SK-N-SH (cell line): ENCODE results near the gene SMPD1. TPM values are rescaled to one million over a fixed set of nuclear protein-coding genes. Genes with fewer than 3 reads are reported as not detected.

Experiments
- CTCF ChIA-PET: fragments of 300-600, 350-600 bp; formaldehyde crosslinking; extraction: SDS; loops from one replicate; lab custom pipeline; 2021; lab: Yijun Ruan, JAX
- POLR2A ChIA-PET: fragments of 350-600 bp; sonication (Branson Sonifier 250); formaldehyde crosslinking; extraction: SDS; loops from one replicate; lab custom pipeline; 2020; ENCODE audit warnings: antibody characterized with exemption, inconsistent platforms; lab: Yijun Ruan, JAX
- DNase-seq: peaks from one replicate; pipeline ENCODE4 v3.0.0; 2012
- H2AFZ ChIP-seq: fragments of 200-600 bp; sonication (generic); 2 replicates; pipeline ENCODE4 v1.8.1; 2016; ENCODE audit warnings: antibody characterized with exemption, mild to moderate bottlenecking, low read depth
- H3F3A ChIP-seq: fragments of 200-600 bp; sonication (generic); replicated peaks from 2 replicates; pipeline ENCODE3; 2016; ENCODE audit warnings: antibody characterized with exemption, mild to moderate bottlenecking; ENCODE audit not compliant: insufficient read depth
- H3K27ac ChIP-seq, 2 experiments: fragments of 200-500 bp in 1 of 2; fragments of 200-600 bp in 1 of 2; sonication (Bioruptor generic) in 1 of 2; sonication (generic), shearing (Covaris generic) in 1 of 2; 2 replicates each; pipeline versions ENCODE4 v1.5.1 to v1.6.1; 2014 to 2016; ENCODE audit warnings: low read depth in 2 of 2, inconsistent platforms in 1 of 2, low read length in 1 of 2, mild to moderate bottlenecking in 1 of 2, mixed read lengths in 1 of 2
- H3K27me3 ChIP-seq: fragments of 200-600 bp; sonication (generic), shearing (Covaris generic); 2 replicates; pipeline ENCODE4 v1.6.1; 2016; ENCODE audit warnings: mixed run types; ENCODE audit not compliant: insufficient read depth
- H3K36me3 ChIP-seq, 2 experiments: fragments of 200-500 bp in 1 of 2; fragments of 200-600 bp in 1 of 2; sonication (Bioruptor generic) in 1 of 2; sonication (generic) in 1 of 2; replicated peaks in 1 of 2; 2 replicates each; pipeline versions ENCODE3 to v1.5.1; 2014 to 2016; ENCODE audit warnings: low read length in 1 of 2, mild to moderate bottlenecking in 1 of 2; ENCODE audit not compliant: insufficient read depth in 2 of 2, control insufficient read depth in 1 of 2
- H3K4me1 ChIP-seq, 2 experiments: fragments of 200-500 bp in 1 of 2; fragments of 200-600 bp in 1 of 2; sonication (Bioruptor generic) in 1 of 2; sonication (generic), shearing (Covaris generic) in 1 of 2; 2 replicates each; pipeline versions ENCODE4 v1.5.1 to v1.6.1; 2014 to 2016; ENCODE audit warnings: low read depth in 1 of 2, low read length in 1 of 2, mixed run types in 1 of 2; ENCODE audit not compliant: insufficient read depth in 2 of 2, control insufficient read depth in 1 of 2
- H3K4me2 ChIP-seq: fragments of 200-600 bp; sonication (generic), shearing (Covaris generic); 2 replicates; pipeline ENCODE4 v1.6.1; 2017; ENCODE audit warnings: mixed run types
- H3K4me3 ChIP-seq, 2 experiments: fragments of 200-500 bp in 1 of 2; fragments of 200-600 bp in 1 of 2; sonication (Bioruptor generic) in 1 of 2; sonication (generic), shearing (Covaris generic) in 1 of 2; 2 replicates each; pipeline versions ENCODE4 v1.5.1 to v1.8.1; 2014 to 2016; ENCODE audit warnings: low read depth in 2 of 2, inconsistent platforms in 1 of 2, low read length in 1 of 2, mild to moderate bottlenecking in 1 of 2, mixed read lengths in 1 of 2, moderate library complexity in 1 of 2
- H3K79me2 ChIP-seq: fragments of 200-600 bp; sonication (generic); 2 replicates; pipeline ENCODE4 v1.8.1; 2017; ENCODE audit warnings: mild to moderate bottlenecking; ENCODE audit not compliant: insufficient read depth
- H3K9ac ChIP-seq: fragments of 200-600 bp; sonication (generic); 2 replicates; pipeline ENCODE4 v1.6.1; 2017; ENCODE audit warnings: mixed run types
- H3K9me2 ChIP-seq: fragments of 200-600 bp; sonication (generic); 2 replicates; pipeline ENCODE4 v1.6.1; 2017; ENCODE audit warnings: mixed run types
- H3K9me3 ChIP-seq: fragments of 200-600 bp; sonication (generic); 2 replicates; pipeline ENCODE4 v1.6.1; 2017; ENCODE audit warnings: mixed run types, mild to moderate bottlenecking, moderate library complexity
- H4K20me1 ChIP-seq: fragments of 200-600 bp; sonication (generic); 2 replicates; pipeline ENCODE4 v1.6.1; 2017; ENCODE audit warnings: mild to moderate bottlenecking, mixed run types; ENCODE audit not compliant: insufficient read depth
- ELF1 ChIP-seq: IDR thresholded peaks from 2 replicates; pipeline ENCODE4 v1.4.0; 2012
- EP300 ChIP-seq, 2 experiments: IDR thresholded peaks; 2 replicates each; pipeline versions ENCODE4 v1.4.0 to v1.6.1; 2012; ENCODE audit warnings: borderline replicate concordance in 1 of 2, low read depth in 1 of 2, low read length in 1 of 2
- FOSL2 ChIP-seq: IDR thresholded peaks from 2 replicates; pipeline ENCODE4 v1.4.0; 2012; ENCODE audit warnings: low read depth, mild to moderate bottlenecking, moderate library complexity, borderline replicate concordance
- FOXJ3 ChIP-seq: sonication (generic); formaldehyde crosslinking; IDR thresholded peaks from 2 replicates; pipeline ENCODE4 v1.5.1; 2020; ENCODE audit warnings: mild to moderate bottlenecking, missing genetic modification reagents
- GABPA ChIP-seq: IDR thresholded peaks from 2 replicates; pipeline ENCODE4 v1.4.0; 2012; ENCODE audit warnings: low read depth, mild to moderate bottlenecking
- MEF2A ChIP-seq: IDR thresholded peaks from 2 replicates; pipeline ENCODE4 v1.4.0; 2012; ENCODE audit warnings: low read depth, borderline replicate concordance
- NFIC ChIP-seq: IDR thresholded peaks from 2 replicates; pipeline ENCODE4 v1.4.0; 2012; ENCODE audit warnings: borderline replicate concordance
- POLR2AphosphoS5 ChIP-seq: IDR thresholded peaks from 2 replicates; pipeline ENCODE4 v1.6.1; 2012; ENCODE audit warnings: low read depth, low read length
- RAD21 ChIP-seq: IDR thresholded peaks from 2 replicates; pipeline ENCODE4 v1.6.1; 2012; ENCODE audit warnings: mild to moderate bottlenecking, low read length
- RCOR1 ChIP-seq: fragments of 150-350 bp; IDR thresholded peaks from 2 replicates; pipeline ENCODE4 v1.6.1; 2017; ENCODE audit warnings: antibody characterized with exemption, low read length
- SIN3A ChIP-seq: IDR thresholded peaks from 2 replicates; pipeline ENCODE4 v1.6.1; 2012; ENCODE audit warnings: low read depth, mild to moderate bottlenecking, low read length, moderate library complexity, borderline replicate concordance
- TCF12 ChIP-seq: IDR thresholded peaks from 2 replicates; pipeline ENCODE4 v1.4.0; 2012
- WGBS: methylation state at CpG from one replicate; pipeline ENCODE4 v1.1.6; 2017; ENCODE audit warnings: low lambda C conversion rate; 5-methylcytosine and 5-hydroxymethylcytosine counted together
- polyA plus RNA-seq, 3 experiments: library from polyadenylated mRNA; depleted of rRNA; stranded (reverse); fragments of >200 nt; gene quantifications; 2 replicates each; pipeline ENCODE4 v1.2.3, GENCODE V29; 2012
- TF ChIP-seq, protein P1 (sequence below): fragments of 150-350 bp; IDR thresholded peaks from 2 replicates; pipeline ENCODE4 v1.6.1; 2017; ENCODE audit warnings: antibody characterized with exemption, low read length, low read depth, borderline replicate concordance
- TF ChIP-seq, protein P2 (sequence below): IDR thresholded peaks from 2 replicates; pipeline ENCODE4 v1.4.0; 2012; ENCODE audit warnings: low read depth, borderline replicate concordance
- TF ChIP-seq, protein P3 (sequence below): IDR thresholded peaks from 2 replicates; pipeline ENCODE4 v1.4.0; 2012; ENCODE audit warnings: low read depth
- TF ChIP-seq, protein P4 (sequence below): fragments of 150-350 bp; IDR thresholded peaks from 2 replicates; pipeline ENCODE4 v1.6.1; 2016; ENCODE audit warnings: mild to moderate bottlenecking, low read depth, low read length
- TF ChIP-seq, protein P5 (sequence below): IDR thresholded peaks from 2 replicates; pipeline ENCODE4 v1.6.1; 2012; ENCODE audit warnings: mild to moderate bottlenecking, low read depth, low read length, moderate library complexity
- TF ChIP-seq, protein P6 (sequence below): fragments of 200-600 bp; sonication (generic); IDR thresholded peaks from 2 replicates; pipeline ENCODE4 v1.6.1; 2017; ENCODE audit warnings: antibody characterized with exemption, mild to moderate bottlenecking, moderate library complexity

The SMPD1 gene
- polyA plus RNA-seq, 1 of the 3 experiments (the other 2 are of a cell fraction): 69.2 TPM

DNA sequence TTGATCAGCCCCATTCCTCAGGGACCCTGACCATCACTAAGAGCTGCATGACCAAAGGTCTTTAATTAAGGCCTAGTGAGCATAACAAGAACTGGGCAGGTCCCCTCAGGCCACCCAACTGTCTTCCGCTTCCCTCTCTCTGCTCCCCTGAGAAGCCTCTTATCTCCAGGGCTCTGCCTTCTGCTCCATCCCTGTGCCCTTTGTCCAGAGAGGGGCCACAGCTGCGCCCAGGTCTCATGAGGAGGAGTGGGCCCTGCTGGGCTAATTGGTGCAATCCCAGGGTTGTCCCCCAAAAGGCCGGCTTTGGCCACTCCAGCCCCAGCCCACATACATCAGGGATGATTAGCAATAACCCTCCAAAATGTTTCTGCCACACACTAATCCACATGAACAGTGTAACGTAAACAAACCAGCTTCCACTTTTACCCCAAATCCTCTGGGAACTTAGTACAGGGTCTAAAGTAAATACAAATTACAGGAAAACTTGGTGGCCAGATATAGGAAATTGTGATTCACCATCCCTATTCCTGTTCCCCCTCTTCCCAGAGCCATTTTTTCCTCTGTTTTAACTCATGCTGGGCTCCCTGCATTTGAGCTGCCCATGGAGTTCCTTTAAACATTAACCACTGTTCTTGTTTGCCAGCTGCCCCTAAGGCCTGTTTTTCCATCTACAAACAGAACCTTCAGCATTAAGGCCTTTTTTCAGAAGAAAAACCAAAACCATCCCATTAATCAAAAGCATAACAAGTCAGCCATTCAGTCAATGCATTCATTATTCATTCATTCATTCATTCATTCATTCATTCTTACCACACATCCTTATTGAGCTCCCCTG lies 35.4 kb upstream of the SMPD1 start (continued):
- TF ChIP-seq, protein P1, sequence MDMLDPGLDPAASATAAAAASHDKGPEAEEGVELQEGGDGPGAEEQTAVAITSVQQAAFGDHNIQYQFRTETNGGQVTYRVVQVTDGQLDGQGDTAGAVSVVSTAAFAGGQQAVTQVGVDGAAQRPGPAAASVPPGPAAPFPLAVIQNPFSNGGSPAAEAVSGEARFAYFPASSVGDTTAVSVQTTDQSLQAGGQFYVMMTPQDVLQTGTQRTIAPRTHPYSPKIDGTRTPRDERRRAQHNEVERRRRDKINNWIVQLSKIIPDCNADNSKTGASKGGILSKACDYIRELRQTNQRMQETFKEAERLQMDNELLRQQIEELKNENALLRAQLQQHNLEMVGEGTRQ: no peak

DNA sequence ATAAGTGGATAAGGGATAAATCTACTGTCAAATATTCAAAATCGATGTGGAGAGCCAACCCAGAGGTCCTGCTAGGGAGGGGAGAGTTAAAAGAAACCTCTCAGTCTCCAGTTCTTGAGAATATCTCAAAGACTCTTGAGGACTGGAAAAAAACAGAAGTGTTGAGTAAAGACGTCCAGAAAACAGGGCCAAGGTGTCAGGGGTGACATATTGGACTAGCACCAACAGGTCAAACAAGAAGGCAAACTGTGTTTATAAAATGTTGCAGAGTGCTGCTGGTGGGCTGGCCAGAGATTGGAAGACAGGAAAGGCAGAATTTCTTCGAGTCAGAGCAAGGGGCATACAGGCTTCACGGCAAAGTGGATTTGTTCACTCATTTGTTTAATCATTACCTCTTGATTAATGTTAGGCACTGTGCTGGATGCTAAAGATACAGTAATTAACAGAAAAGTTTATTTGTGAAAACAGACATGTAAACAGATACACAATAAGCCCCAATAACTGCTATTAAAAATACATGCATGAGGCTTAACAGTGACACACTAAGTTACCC lies 33.7 kb upstream of the SMPD1 start:
- ChIA-PET POLR2A (no interaction called here), CTCF (interaction anchor here (1.4 to 4.0 kb wide), 3 partner anchors 22 to 105 kb away, joined by 4 to 82 read pairs (median 6); no protein-coding TSS in a partner anchor)
- 69% methylated on average over 4 of the region's 4 CpGs for WGBS
- H3K79me2 ChIP-seq: no peaks in the 10 kb centered on the region
- H3K9me3 ChIP-seq: no peaks in the 10 kb centered on the region
- H3K4me1 ChIP-seq: peaks cover 0 to 5% of the 10 kb centered on the region in 2 experiments; a peak in 1 of 4 replicates
- H3K27ac ChIP-seq: no peak overlapping the region
- H3K27me3 ChIP-seq: peaks cover 15% of the 10 kb centered on the region; the same call in 1 of the 2 replicates
- H3K4me2 ChIP-seq: 0 out of 2 replicates have a peak overlapping the region, but pooled peaks have one; percentile 15
- TF ChIP-seq NFIC (no peak), FOXJ3 (CRISPR knock-in tag) (no peak), RAD21 (no peak), ELF1 (no peak), GABPA (no peak), EP300 (IDR thresholded peaks at IDR 0.05; ENCODE audit: borderline replicate concordance in 1 of 2, low read depth in 1 of 2, low read length in 1 of 2) (no peak), FOSL2 (no peak), RCOR1 (no peak), TCF12 (no peak), SIN3A (no peak), POLR2AphosphoS5 (no peak), MEF2A (no peak)
- TF ChIP-seq, protein P2, sequence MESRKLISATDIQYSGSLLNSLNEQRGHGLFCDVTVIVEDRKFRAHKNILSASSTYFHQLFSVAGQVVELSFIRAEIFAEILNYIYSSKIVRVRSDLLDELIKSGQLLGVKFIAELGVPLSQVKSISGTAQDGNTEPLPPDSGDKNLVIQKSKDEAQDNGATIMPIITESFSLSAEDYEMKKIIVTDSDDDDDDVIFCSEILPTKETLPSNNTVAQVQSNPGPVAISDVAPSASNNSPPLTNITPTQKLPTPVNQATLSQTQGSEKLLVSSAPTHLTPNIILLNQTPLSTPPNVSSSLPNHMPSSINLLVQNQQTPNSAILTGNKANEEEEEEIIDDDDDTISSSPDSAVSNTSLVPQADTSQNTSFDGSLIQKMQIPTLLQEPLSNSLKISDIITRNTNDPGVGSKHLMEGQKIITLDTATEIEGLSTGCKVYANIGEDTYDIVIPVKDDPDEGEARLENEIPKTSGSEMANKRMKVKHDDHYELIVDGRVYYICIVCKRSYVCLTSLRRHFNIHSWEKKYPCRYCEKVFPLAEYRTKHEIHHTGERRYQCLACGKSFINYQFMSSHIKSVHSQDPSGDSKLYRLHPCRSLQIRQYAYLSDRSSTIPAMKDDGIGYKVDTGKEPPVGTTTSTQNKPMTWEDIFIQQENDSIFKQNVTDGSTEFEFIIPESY: no peak
- TF ChIP-seq, protein P3, sequence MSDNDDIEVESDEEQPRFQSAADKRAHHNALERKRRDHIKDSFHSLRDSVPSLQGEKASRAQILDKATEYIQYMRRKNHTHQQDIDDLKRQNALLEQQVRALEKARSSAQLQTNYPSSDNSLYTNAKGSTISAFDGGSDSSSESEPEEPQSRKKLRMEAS: no peak
- TF ChIP-seq, protein P4, sequence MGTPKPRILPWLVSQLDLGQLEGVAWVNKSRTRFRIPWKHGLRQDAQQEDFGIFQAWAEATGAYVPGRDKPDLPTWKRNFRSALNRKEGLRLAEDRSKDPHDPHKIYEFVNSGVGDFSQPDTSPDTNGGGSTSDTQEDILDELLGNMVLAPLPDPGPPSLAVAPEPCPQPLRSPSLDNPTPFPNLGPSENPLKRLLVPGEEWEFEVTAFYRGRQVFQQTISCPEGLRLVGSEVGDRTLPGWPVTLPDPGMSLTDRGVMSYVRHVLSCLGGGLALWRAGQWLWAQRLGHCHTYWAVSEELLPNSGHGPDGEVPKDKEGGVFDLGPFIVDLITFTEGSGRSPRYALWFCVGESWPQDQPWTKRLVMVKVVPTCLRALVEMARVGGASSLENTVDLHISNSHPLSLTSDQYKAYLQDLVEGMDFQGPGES: no peak
- TF ChIP-seq, protein P1: no peak
- TF ChIP-seq, protein P5, sequence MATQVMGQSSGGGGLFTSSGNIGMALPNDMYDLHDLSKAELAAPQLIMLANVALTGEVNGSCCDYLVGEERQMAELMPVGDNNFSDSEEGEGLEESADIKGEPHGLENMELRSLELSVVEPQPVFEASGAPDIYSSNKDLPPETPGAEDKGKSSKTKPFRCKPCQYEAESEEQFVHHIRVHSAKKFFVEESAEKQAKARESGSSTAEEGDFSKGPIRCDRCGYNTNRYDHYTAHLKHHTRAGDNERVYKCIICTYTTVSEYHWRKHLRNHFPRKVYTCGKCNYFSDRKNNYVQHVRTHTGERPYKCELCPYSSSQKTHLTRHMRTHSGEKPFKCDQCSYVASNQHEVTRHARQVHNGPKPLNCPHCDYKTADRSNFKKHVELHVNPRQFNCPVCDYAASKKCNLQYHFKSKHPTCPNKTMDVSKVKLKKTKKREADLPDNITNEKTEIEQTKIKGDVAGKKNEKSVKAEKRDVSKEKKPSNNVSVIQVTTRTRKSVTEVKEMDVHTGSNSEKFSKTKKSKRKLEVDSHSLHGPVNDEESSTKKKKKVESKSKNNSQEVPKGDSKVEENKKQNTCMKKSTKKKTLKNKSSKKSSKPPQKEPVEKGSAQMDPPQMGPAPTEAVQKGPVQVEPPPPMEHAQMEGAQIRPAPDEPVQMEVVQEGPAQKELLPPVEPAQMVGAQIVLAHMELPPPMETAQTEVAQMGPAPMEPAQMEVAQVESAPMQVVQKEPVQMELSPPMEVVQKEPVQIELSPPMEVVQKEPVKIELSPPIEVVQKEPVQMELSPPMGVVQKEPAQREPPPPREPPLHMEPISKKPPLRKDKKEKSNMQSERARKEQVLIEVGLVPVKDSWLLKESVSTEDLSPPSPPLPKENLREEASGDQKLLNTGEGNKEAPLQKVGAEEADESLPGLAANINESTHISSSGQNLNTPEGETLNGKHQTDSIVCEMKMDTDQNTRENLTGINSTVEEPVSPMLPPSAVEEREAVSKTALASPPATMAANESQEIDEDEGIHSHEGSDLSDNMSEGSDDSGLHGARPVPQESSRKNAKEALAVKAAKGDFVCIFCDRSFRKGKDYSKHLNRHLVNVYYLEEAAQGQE: no peak
- TF ChIP-seq, protein P6, sequence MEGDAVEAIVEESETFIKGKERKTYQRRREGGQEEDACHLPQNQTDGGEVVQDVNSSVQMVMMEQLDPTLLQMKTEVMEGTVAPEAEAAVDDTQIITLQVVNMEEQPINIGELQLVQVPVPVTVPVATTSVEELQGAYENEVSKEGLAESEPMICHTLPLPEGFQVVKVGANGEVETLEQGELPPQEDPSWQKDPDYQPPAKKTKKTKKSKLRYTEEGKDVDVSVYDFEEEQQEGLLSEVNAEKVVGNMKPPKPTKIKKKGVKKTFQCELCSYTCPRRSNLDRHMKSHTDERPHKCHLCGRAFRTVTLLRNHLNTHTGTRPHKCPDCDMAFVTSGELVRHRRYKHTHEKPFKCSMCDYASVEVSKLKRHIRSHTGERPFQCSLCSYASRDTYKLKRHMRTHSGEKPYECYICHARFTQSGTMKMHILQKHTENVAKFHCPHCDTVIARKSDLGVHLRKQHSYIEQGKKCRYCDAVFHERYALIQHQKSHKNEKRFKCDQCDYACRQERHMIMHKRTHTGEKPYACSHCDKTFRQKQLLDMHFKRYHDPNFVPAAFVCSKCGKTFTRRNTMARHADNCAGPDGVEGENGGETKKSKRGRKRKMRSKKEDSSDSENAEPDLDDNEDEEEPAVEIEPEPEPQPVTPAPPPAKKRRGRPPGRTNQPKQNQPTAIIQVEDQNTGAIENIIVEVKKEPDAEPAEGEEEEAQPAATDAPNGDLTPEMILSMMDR: no peak
- peak overlapping the region; percentile 4; the same call in 1 of the 2 replicates for H2AFZ ChIP-seq
- H4K20me1 ChIP-seq: no peaks in the 10 kb centered on the region
- H3K9me2 ChIP-seq: no peaks in the 10 kb centered on the region
- no peaks in the 10 kb centered on the region for H3F3A ChIP-seq
- H3K4me3 ChIP-seq: no peak overlapping the region
- H3K9ac ChIP-seq: no peak overlapping the region
- H3K36me3 ChIP-seq: no peaks in the 10 kb centered on the region
- no peak for DNase-seq
